Common myeloid progenitor, CD34-positive (primary cell): Measurements from ENCODE around the gene SLC43A1.
"Not testable (repeated sequence)": the region's sequence is repeated elsewhere in the genome, so short reads cannot be mapped to it uniquely, and the experiment has no call there.

Experiments
- CTCF ChIA-PET: fragments of 350-600 bp; sonication (Branson Sonifier 250); formaldehyde crosslinking; loops from one replicate; lab custom pipeline; 2021; ENCODE audit warnings: antibody characterized with exemption; lab: Charles Lee
- POLR2A ChIA-PET: fragments of 350-600 bp; sonication (Branson Sonifier 250); formaldehyde crosslinking; loops from one replicate; lab custom pipeline; 2021; ENCODE audit warnings: antibody characterized with exemption; lab: Charles Lee
- DNase-seq, 3 donors: peaks; one replicate each; pipeline versions ENCODE4 v3.0.0 to v3.0.0-alpha.2; 2013
- H3K27ac ChIP-seq, 2 experiments: 1 replicate in 1 of 2; 2 replicates in 1 of 2; pipeline ENCODE4 v1.7.0; 2013; ENCODE audit warnings: inconsistent platforms in 2 of 2, low read length in 2 of 2, mild to moderate bottlenecking in 2 of 2, low read depth in 1 of 2, moderate library complexity in 1 of 2; ENCODE audit not compliant: severe bottlenecking in 2 of 2, insufficient read depth in 1 of 2, poor library complexity in 1 of 2
- H3K27me3 ChIP-seq, 5 experiments: replicated peaks in 2 of 5; 1 replicate in 3 of 5; 2 replicates in 2 of 5; pipeline versions ENCODE4 v1.6.1 to v1.7.0; 2013; ENCODE audit warnings: low read length in 4 of 5, mild to moderate bottlenecking in 2 of 5, moderate library complexity in 2 of 5, inconsistent platforms in 1 of 5; ENCODE audit not compliant: insufficient read depth in 5 of 5, control insufficient read depth in 4 of 5
- H3K36me3 ChIP-seq, 4 experiments: 1 replicate in 2 of 4; 2 replicates in 2 of 4; pipeline versions ENCODE4 v1.6.1 to v1.7.0; 2013; ENCODE audit warnings: low read length in 3 of 4, control low read depth in 1 of 4, mild to moderate bottlenecking in 1 of 4; ENCODE audit not compliant: control insufficient read depth in 4 of 4, insufficient read depth in 4 of 4
- H3K4me1 ChIP-seq, 4 experiments: 1 replicate in 3 of 4; 2 replicates in 1 of 4; pipeline versions ENCODE4 v1.6.1 to v1.7.1; 2013; ENCODE audit warnings: low read length in 3 of 4, mild to moderate bottlenecking in 3 of 4, control low read depth in 1 of 4, inconsistent platforms in 1 of 4, moderate library complexity in 1 of 4; ENCODE audit not compliant: control insufficient read depth in 4 of 4, insufficient read depth in 4 of 4; ENCODE audit errors: control extremely low read depth in 1 of 4
- H3K4me3 ChIP-seq, 7 experiments: 1 replicate in 4 of 7; 2 replicates in 3 of 7; pipeline versions ENCODE4 v1.5.1 to v1.7.0; 2013; ENCODE audit warnings: mild to moderate bottlenecking in 7 of 7, low read length in 6 of 7, moderate library complexity in 6 of 7, inconsistent platforms in 2 of 7, low read depth in 2 of 7, control low read depth in 1 of 7; ENCODE audit not compliant: insufficient read depth in 4 of 7, control insufficient read depth in 1 of 7; ENCODE audit errors: extremely low read depth in 1 of 7
- H3K9me3 ChIP-seq, 5 experiments: 1 replicate in 4 of 5; 2 replicates in 1 of 5; pipeline versions ENCODE4 v1.6.1 to v1.7.1; 2013; ENCODE audit warnings: low read length in 4 of 5, mild to moderate bottlenecking in 2 of 5, inconsistent platforms in 1 of 5, low read depth in 1 of 5, moderate library complexity in 1 of 5; ENCODE audit not compliant: control insufficient read depth in 4 of 5, insufficient read depth in 2 of 5; ENCODE audit errors: control extremely low read depth in 1 of 5
- WGBS: methylation state at CpG from one replicate; pipeline ENCODE4 v1.1.5; 2013; ENCODE audit not compliant: insufficient coverage; 5-methylcytosine and 5-hydroxymethylcytosine counted together

SLC43A1 gene

DNA sequence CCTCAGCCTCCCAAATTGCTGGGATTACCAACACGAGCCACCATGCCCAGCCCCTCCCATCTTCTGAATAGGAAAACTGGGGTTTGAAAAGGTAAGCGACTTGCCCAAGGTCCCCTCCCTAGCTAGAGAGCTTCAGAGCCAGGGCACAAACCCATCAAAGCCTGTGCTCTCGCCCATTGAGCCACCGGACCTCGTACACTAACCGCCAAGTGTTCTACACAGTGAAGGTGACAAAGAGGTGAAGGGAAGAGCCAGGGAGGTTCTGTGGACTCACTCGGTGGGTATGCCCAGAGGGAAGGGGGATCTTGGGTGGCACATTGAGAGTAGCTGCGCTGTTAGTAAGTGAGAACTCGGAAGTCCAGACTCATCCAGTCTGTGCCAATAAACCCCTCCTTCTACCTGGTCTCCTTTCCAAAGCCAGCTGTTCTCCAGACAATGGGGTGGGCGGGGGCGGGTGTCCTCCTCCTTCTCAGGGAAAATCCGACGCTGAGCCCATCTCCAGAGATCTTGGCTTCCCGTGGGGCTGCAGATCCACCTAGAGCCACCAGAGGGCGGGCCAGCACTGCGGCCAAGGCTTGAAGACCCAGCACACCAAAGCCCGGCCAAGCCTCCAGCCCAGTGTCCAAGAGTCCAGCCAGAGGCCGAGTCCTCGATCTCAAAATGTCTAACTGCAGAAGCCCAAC is 58.4 kb downstream of the SLC43A1 start:
- Histone ChIP-seq H3K27me3 (peaks cover 3 to 46% (median 18%) of the 10 kb centered on the region in 5 experiments), H3K36me3 (no peaks in the 10 kb centered on the region), H3K4me3 (peak overlapping the region in 2 of 7 experiments; percentile 12 to 43), H3K4me1 (peaks cover 0 to 41% (median 36%) of the 10 kb centered on the region in 4 experiments), H3K27ac (no peak overlapping the region), H3K9me3 (no peaks in the 10 kb centered on the region)
- WGBS = 18% methylated on average over 17 of the region's 19 CpGs
- ChIA-PET CTCF (interaction anchor here (1.0 to 12.0 kb wide), 36 partner anchors 8 to 187 kb away, joined by 3 to 211 read pairs (median 8); partner anchors contain the start of genes SLC43A1, SLC43A3 and TIMM10), POLR2A (interaction anchor here (0.6 to 1.6 kb wide), 4 partner anchors 9 to 310 kb away, joined by 3 to 6 read pairs (median 4); no protein-coding TSS in a partner anchor)
- DNase-seq = peak; percentile 63 to 70 (median 64)

DNA sequence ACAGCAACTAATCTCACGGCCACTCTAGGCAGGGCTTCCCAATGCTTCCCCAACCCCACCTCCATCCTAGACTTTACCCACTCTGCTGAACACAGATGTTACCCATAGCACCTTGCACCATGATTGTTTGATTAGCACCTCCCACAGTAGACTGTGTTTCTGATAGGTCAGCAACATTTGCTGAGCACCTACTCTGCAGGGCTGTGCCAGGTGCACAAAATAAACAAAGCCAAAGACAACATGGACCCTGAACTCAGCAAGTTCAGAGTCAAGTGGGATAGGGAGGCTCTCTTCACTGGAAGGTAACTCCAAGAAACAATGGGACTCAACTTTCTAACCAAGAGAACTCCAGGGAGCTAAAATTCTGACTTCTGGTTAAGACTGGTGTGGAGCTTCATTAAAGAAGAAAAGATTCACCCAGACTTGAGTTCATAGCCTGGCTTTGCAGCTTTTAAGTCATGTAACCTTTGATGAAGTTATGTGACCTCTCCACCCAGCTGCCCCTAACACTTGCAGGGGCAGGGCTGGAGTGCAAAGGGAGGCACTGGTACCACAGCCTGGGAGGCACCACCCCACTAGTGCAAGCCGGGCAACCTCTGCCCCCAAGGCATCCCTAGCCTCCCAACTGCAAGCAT is 61.8 kb downstream of the SLC43A1 start:
- POLR2A ChIA-PET = no interaction called here
- 94% methylated on average over 2 of the region's 2 CpGs for WGBS

DNA sequence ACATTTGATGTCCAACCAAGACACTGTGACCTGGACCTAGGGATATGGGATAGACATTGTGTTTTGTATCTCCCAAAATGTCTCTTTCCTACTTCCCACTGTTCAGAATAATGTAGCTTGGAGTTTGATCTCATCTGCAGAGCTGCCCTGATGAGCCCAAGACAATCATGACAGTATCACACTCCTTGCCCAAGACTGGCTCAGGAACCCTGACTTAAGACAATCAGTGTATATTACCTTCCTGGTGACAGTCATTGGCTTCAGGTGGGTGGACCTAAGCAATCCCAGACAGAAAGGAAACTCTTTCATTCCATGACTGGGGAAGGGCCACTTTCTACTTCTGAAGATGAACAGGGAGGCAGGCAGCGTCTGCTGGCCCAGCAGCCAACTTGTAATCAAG is 69.4 kb downstream of the SLC43A1 start:
- CTCF ChIA-PET = interaction anchor here (1.3 to 7.4 kb wide), 5 partner anchors 11 to 38 kb away, joined by 3 to 62 read pairs (median 4); no protein-coding TSS in a partner anchor
- DNase-seq = no peak
- 100% methylated on average over 1 of the region's 1 CpG for WGBS
- Histone ChIP-seq H3K4me1 (no peaks in the 10 kb centered on the region), H3K4me3 (no peak overlapping the region), H3K36me3 (no peaks in the 10 kb centered on the region), H3K27ac (no peak overlapping the region), H3K27me3 (no peaks in the 10 kb centered on the region), H3K9me3 (no peaks in the 10 kb centered on the region)
- POLR2A ChIA-PET = no interaction called here

More for the DNA sequence above, 61.8 kb downstream of the SLC43A1 start:
- Histone ChIP-seq H3K27me3 (peaks cover 2 to 12% (median 3%) of the 10 kb centered on the region in 5 experiments), H3K9me3 (no peaks in the 10 kb centered on the region), H3K27ac (no peak overlapping the region), H3K4me1 (peaks cover 0 to 16% (median 14%) of the 10 kb centered on the region in 4 experiments), H3K4me3 (no peak overlapping the region), H3K36me3 (no peaks in the 10 kb centered on the region)
- CTCF ChIA-PET = interaction anchor here (0.9 to 12.0 kb wide), 7 partner anchors 9 to 103 kb away, joined by 3 to 211 read pairs (median 5); partner anchors contain the start of gene TIMM10
- DNase-seq = no peak

DNA sequence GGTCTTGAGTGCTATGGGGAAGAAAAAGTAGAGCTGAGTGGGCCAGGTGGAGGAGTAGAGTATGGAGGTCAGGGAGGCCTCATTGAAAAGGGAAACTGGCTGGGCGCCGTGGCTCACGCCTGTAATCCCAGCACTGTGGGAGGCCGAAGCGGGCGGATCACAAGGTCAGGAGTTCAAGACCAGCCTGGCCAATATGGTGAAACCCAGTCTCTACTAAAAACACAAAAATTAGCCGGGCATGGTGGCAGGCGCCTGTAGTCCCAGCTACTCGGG is 70.4 kb downstream of the SLC43A1 start:
- DNase-seq, H3K4me1 ChIP-seq, POLR2A ChIA-PET, H3K27ac ChIP-seq, H3K4me3 ChIP-seq, H3K9me3 ChIP-seq, H3K27me3 ChIP-seq, H3K36me3 ChIP-seq: not testable (repeated sequence)
- CTCF ChIA-PET = interaction anchor here (1.2 to 7.4 kb wide), 6 partner anchors 9 to 87 kb away, joined by 3 to 62 read pairs (median 4); no protein-coding TSS in a partner anchor
- WGBS = 86% methylated on average over 4 of the region's 9 CpGs

DNA sequence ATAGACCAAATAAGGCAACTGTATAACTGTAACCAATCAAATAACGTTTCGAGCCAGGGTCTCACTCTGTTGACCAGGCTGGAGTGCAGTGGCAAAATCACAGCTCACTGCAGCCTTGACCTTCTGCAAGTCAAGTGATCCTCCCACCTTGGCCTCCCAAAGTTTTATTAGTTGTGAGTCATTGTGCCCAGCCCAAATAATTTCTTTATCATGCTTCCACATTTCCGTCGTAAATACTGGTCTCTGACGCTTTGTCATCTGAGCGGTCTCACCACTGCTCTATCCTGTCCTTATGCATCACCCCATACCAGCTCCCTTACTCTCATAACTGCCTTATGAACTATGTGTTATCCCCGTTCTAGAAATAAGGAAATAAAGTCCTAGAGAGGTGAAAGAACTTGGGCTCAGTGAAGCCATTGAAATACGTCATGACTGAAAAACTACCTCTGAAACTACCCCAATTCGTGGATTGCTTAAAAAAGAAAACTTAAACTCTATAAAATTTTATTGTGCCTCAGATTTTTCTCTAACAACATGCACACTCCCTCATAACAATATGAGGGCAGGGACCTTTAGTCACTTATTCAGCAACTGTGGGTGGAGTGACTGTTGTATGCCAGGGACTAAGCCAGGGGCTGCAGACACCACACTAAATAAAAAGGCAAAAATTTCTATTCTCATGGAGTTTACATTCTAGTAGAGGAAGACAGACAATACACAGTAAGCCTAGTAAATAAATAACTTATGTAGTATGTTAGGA is 71.0 kb downstream of the SLC43A1 start:
- no peaks in the 10 kb centered on the region for H3K4me1 ChIP-seq
- H3K27ac ChIP-seq = no peak overlapping the region
- WGBS = 85% methylated on average over 9 of the region's 9 CpGs
- CTCF ChIA-PET = interaction anchor here (1.2 to 7.4 kb wide), 7 partner anchors 10 to 94 kb away, joined by 3 to 62 read pairs (median 5); no protein-coding TSS in a partner anchor
- H3K36me3 ChIP-seq = no peaks in the 10 kb centered on the region
- H3K27me3 ChIP-seq = no peaks in the 10 kb centered on the region
- DNase-seq = peak in 2 of 3 donors; percentile 38 to 45
- no peaks in the 10 kb centered on the region for H3K9me3 ChIP-seq
- H3K4me3 ChIP-seq = no peak overlapping the region
- POLR2A ChIA-PET = no interaction called here

DNA sequence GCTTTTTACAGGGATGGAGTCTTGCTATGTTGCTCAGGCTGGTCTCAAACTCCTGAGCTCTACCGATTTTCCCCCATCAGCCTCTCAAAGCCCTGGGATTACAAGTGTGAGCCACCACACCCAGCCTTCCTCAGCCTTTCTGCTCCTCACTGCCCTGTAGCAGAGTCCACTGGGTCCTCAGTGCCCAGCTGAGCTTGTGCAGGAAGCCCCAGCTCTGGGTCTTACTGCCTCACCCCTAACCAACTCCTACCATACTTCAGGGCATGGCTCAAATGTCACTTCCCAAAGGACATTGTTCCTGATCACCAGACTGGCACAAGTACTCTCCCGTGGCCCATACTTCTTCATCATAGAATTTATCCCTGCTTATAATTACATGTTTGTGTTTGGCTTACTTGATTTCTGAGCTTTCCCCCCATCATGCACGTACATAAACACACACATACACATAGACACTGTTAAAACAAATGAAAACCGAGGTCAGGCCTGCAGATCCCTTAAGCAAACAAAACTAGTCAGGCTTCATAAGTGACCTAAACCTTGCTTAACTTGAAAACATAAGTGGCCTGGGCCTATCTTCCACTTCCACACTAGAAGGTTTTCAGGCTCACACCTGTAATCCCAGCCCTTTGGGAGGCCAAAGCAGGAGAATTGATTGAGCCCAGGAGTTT is 74.6 kb downstream of the SLC43A1 start:
- DNase-seq = no peak
- CTCF ChIA-PET = interaction anchor here (1.0 to 7.4 kb wide), 8 partner anchors 12 to 88 kb away, joined by 3 to 62 read pairs (median 3); partner anchors contain the start of gene RTN4RL2
- POLR2A ChIA-PET = no interaction called here

More for the DNA sequence above, 74.6 kb downstream of the SLC43A1 start:
- WGBS = 100% methylated on average over 3 of the region's 4 CpGs
- no peak overlapping the region for H3K4me3 ChIP-seq
- no peaks in the 10 kb centered on the region for H3K4me1 ChIP-seq
- no peaks in the 10 kb centered on the region for H3K27me3 ChIP-seq
- no peak overlapping the region for H3K27ac ChIP-seq
- no peaks in the 10 kb centered on the region for H3K36me3 ChIP-seq
- no peaks in the 10 kb centered on the region for H3K9me3 ChIP-seq
